ENCODE results near the gene ST6GALNAC1. TPM values are rescaled to one million over a fixed set of nuclear protein-coding genes. Genes with fewer than 3 reads are reported as not detected.
"Not testable (repeated sequence)": the region's sequence is repeated elsewhere in the genome, so short reads cannot be mapped to it uniquely, and the experiment has no call there.

ST6GALNAC1 gene
- polyA plus RNA-seq, 6 donors from 2014 or later: not detected

DNA sequence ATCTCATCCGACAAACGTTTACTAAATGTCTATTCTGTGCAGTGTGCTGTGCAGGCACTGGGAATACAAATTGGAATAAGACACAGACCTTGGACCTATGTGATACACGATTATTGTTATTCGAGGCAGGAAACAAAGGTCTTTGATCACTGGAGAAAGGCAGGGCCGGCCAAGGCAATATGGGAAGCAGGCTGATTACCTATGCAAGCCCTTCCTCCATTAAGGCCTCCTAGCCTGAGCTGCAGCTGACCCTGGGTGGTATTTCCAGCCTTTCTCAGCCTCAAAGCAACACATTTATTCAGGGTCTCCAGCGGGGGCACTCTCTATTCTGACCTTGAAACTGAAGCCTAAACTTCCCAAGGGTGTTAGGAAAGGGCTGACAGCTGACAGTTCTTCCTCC lies 13.4 kb downstream of the ST6GALNAC1 start:
- H3K27ac Mint-ChIP-seq: no peak overlapping the region

DNA sequence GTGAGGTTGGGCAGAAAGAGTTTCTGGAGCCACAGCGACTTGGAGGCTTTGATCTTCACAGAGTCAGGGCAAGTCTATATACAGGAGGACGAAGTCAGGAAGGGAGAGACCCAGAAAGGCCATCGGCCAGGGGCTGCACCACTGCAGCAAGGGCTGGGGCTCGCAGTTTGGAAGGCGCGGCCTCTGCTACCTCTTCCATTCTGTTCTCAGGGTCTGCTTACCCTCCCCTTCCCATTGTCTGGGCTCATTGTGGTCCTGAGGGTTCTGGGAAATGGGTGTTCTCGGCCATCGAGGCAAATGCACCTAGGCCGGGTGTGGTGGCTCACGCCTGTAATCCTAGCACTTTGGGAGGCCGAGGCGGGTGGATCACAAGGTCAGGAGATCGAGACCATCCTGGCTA lies 16.0 kb downstream of the ST6GALNAC1 start:
- DNase-seq (no peak), ATAC-seq (ENCODE audit: low read depth in 2 of 2) (no peak)
- no peaks in the 10 kb centered on the region for H3K9me3 Mint-ChIP-seq
- H3K4me1 Mint-ChIP-seq: peaks cover 0 to 6% (median 4%) of the 10 kb centered on the region in 3 donors
- H3K27ac Mint-ChIP-seq: peak overlapping the region in 1 of 6 donors; percentile 47
- H3K27me3 Mint-ChIP-seq: peaks cover 4 to 21% (median 18%) of the 10 kb centered on the region in 3 donors
- no peak overlapping the region for H3K4me3 Mint-ChIP-seq
- H3K36me3 Mint-ChIP-seq: no peaks in the 10 kb centered on the region

More for the DNA sequence above, 13.4 kb downstream of the ST6GALNAC1 start:
- Mint-ChIP-seq H3K36me3 (no peaks in the 10 kb centered on the region), H3K4me3 (no peak overlapping the region), H3K9me3 (no peaks in the 10 kb centered on the region), H3K27me3 (peaks cover 4 to 19% (median 16%) of the 10 kb centered on the region in 3 donors), H3K4me1 (no peaks in the 10 kb centered on the region)
- DNase-seq (no peak), ATAC-seq (ENCODE audit: low read depth in 2 of 2) (no peak)

DNA sequence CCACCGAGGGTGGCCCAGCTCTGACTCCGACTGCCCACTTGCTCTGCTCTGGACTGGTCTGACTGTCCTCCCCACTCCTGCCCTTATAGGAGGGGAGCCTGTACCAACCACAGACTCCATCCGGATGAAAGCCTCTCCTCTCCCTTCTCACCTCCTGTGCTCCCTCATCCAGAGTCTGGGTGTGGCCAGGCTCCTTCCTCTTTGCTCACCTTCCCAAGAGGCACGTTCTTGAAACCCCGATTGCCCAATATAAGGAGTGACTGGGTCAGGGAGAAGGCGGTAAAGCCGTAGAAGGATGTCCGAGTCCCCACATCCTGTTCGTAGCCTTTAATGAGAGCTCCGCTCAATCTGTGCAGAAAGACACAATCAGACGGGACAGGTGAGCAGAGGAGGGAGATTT lies 17.1 kb downstream of the ST6GALNAC1 start:
- DNase-seq: no peak
- no peak overlapping the region for H3K4me3 Mint-ChIP-seq
- H3K9me3 Mint-ChIP-seq: no peaks in the 10 kb centered on the region
- H3K36me3 Mint-ChIP-seq: no peaks in the 10 kb centered on the region
- peaks cover 0 to 6% (median 4%) of the 10 kb centered on the region in 3 donors for H3K4me1 Mint-ChIP-seq
- peak overlapping the region in 1 of 6 donors; percentile 24 for H3K27ac Mint-ChIP-seq
- peaks cover 4 to 21% (median 18%) of the 10 kb centered on the region in 3 donors for H3K27me3 Mint-ChIP-seq
- ATAC-seq (ENCODE audit: low read depth in 2 of 2): no peak

DNA sequence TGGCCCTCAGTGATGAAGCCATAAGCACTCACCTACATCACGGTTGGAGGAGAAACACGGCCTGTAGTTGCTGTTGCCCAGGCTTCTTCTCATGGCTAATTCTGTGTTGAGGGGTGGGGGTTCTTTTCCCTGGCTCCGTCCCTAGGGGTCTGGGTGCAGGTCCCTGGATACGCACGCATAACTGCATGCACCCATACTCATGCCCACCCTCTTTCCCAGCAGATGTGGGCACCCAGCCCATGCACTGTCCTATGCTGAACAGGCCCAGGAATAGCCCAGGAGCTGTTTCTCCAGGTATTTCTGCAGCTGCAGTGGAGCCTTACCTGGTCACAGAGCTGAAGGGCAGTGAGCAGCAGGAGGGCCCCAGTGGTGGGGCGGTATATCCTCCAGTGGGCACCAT lies 18.1 kb downstream of the ST6GALNAC1 start:
- Mint-ChIP-seq H3K27ac (no peak overlapping the region), H3K36me3 (no peaks in the 10 kb centered on the region), H3K4me3 (no peak overlapping the region), H3K9me3 (no peaks in the 10 kb centered on the region), H3K27me3 (peaks cover 4 to 21% (median 18%) of the 10 kb centered on the region in 3 donors), H3K4me1 (peaks cover 0 to 6% (median 4%) of the 10 kb centered on the region in 3 donors)
- DNase-seq (no peak), ATAC-seq (ENCODE audit: low read depth in 2 of 2) (no peak)

DNA sequence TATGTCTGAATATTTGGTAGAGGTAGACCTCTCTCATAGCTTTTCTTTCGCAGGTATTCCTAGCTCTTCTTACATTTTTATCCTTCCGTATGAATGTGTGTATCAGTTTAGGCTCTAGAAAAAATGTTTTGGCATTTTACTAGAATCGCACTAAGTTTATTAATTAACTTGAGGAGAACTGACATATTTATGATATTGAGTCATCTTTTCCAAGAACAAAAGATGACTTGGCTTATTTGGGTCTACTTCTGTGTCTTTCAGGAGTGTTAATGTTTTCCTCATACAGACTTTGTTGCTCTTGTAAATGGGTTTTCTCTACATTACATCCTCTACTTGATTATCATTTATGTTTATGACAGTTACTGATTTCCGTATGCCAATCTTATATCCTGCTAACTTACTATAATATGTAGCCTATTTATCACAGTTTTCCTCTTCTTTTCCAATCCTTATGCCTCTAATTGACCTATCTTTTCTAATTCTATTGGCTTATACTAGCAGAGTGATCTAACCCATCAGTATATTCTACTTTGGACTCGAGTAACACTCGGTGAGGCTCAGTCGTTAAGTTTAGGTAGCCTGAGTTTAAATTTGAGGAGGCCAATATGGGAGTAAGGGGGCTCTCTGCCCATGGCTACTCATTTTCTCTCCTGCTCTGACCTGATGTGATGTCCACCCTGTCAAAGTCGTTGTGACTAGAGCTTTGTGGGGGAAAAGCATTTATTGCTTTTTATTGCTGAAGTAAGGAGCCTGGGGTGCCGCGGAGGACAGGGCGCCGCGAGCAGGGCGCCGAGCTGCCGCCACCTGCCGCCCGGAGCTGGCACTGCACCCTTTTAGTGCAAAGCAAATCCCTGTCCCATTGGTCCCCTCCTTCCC lies 20.0 kb downstream of the ST6GALNAC1 start:
- H3K27me3 Mint-ChIP-seq: peaks cover 4 to 21% (median 18%) of the 10 kb centered on the region in 3 donors
- H3K4me3 Mint-ChIP-seq: peak overlapping the region in 1 of 8 donors; percentile 40
- H3K36me3 Mint-ChIP-seq: no peaks in the 10 kb centered on the region
- H3K4me1 Mint-ChIP-seq: peaks cover 0 to 6% (median 4%) of the 10 kb centered on the region in 3 donors
- peak; percentile 70 for DNase-seq
- peak; percentile 93 to 99 for ATAC-seq (ENCODE audit: low read depth in 2 of 2)
- no peak overlapping the region for H3K27ac Mint-ChIP-seq
- no peaks in the 10 kb centered on the region for H3K9me3 Mint-ChIP-seq

DNA sequence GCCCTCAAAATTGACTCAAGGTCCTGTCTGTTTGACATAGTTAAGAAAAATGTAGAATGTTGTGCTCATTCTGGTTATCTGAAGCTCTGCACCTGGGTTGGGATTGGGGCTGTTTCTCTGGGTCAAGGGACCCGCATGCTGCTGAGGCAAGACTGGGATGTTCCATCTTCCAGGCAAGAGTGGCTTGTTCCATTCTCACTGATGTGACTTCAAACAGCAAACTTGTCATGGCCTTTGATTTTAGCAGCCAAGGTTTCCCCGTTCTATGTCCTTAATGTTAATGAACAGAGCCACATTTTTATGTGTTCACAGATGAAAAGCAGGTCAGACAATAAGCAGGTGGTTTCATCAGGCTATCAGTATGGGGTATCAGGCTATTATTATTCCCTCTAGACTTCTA lies 25.7 kb downstream of the ST6GALNAC1 start:
- Mint-ChIP-seq H3K27ac (peak overlapping the region in 1 of 6 donors; percentile 65), H3K4me3 (no peak overlapping the region), H3K4me1 (peaks cover 0 to 9% (median 0%) of the 10 kb centered on the region in 3 donors), H3K27me3 (no peaks in the 10 kb centered on the region), H3K9me3 (peaks cover 0 to 6% (median 3%) of the 10 kb centered on the region in 7 donors), H3K36me3 (no peaks in the 10 kb centered on the region)
- no peak for DNase-seq
- ATAC-seq (ENCODE audit: low read depth in 2 of 2): no peak

DNA sequence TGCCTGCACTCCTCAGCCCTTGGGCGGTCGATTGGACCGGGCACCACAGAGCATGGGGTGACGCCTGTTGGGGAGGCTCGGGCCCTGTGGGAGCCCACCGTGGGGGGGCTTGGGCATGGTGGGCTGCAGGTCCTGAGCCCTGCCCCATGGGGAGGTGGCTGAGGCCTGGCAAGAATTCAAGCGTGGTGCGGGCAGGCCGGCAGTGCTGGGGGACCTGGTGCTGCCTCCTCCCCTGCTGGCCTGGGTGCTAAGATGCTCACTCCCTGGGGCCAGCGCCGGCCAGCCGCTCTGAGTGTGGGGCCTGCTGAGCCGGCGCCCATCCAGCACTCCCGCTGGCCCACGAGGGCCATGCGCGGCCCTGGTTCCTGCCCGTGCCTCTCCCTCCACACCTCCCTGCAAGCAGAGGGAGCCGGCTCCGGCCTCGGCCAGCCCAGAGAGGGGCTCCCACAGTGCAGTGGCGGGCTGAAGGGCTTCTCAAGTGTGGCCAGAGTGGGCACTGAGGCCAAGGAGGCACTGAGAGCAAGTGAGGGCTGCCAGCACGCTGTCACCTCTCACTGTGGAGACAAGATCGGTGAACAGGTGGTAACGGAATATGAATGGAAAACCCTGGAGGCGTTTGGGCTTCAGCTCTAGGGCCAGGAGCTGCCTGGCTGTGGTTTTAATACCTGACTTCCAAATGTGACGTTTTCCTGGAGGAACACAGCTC lies 28.5 kb downstream of the ST6GALNAC1 start:
- peaks cover 0 to 6% (median 3%) of the 10 kb centered on the region in 7 donors for H3K9me3 Mint-ChIP-seq
- H3K4me3 Mint-ChIP-seq: no peak overlapping the region
- H3K36me3 Mint-ChIP-seq: no peaks in the 10 kb centered on the region
- peak overlapping the region in 1 of 6 donors; percentile 60 for H3K27ac Mint-ChIP-seq
- DNase-seq (no peak), ATAC-seq (ENCODE audit: low read depth in 2 of 2) (no peak)
- H3K4me1 Mint-ChIP-seq: peaks cover 0 to 9% (median 0%) of the 10 kb centered on the region in 3 donors
- H3K27me3 Mint-ChIP-seq: peaks cover 0 to 10% (median 5%) of the 10 kb centered on the region in 3 donors

DNA sequence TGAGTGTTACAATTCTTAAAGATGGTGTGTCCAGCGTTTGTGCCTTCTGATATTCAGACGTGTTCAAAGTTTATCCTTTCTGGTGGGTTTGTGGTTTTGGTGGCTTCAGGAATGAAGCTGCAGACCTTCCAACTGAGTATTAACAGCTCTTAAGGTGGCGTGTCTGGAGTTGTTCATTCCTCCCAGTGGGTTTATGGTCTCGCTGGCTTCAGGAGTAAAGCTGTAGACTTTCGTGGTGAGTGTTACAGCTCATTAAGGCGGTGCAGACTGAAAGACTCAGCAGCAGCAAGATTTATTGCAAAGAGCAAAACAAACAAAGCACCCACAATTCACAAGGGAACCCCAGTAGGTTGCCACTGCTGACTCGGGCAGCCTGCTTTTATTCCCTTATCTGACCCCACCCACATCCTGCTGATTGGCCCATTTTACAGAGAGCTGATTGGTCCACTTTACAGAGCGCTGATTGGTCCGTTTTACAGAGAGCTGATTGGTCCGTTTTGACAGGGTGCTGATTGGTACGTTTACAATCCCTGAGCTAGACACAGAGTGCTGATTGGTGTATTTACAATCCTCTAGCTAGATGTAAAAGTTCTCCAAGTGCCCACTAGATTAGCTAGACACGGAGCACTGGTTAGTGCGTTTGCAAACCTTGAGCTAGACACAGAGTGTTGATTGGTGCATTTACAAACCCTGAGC lies 29.3 kb downstream of the ST6GALNAC1 start:
- DNase-seq, H3K9me3 Mint-ChIP-seq, H3K4me1 Mint-ChIP-seq, H3K36me3 Mint-ChIP-seq, H3K4me3 Mint-ChIP-seq: not testable (repeated sequence)
- peak in 1 of 2 donors; percentile 32 for ATAC-seq (ENCODE audit: low read depth in 2 of 2)
- Mint-ChIP-seq H3K27me3 (peaks cover 0 to 13% (median 9%) of the 10 kb centered on the region in 3 donors), H3K27ac (peak overlapping the region in 1 of 6 donors; percentile 11)

DNA sequence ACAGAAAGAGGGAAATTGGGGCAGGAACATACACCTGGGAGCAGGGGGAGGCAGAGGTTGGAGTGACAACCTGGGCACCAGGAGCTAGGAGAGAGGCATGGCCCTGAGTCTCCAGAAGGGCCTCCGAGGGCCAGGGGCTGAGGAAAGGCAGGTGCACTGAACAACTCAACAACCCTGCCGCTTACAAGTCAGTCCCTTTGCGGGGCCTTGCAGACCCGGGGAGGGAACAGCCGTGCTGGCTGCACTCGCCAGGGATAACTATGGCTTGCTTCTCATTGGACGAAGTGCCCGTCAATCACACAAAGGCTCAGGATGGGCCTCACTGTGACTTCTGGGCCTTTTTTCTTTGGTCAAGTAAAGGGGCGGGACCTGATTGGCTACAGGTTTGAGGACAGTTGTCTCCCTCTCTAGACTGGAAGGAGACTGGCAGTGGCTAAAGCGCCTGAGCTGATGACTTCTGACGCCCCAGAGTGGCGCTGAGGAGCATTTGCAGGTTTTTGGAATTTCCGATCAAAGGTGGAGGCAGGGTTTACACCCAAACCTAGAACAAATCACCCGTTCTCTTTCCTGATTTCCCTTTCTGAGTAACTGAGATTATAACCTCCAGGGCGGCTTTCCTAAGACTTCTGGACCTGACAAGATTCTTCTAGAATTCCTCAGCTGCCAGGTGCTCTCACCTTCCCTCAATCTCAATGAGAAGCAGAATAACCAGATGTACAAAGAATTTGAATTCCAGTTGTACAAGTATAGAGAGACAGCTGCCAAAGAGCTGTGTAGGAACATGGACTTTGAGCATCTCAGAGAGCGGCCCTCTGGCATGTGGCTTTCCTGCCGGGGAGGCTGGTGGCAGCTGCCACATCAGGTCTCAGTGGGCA lies 30.3 kb downstream of the ST6GALNAC1 start:
- ATAC-seq (ENCODE audit: low read depth in 2 of 2) (no peak), DNase-seq (no peak)
- Mint-ChIP-seq H3K27ac (peak overlapping the region in 2 of 6 donors; percentile 69 to 76), H3K27me3 (peaks cover 0 to 13% (median 12%) of the 10 kb centered on the region in 3 donors), H3K9me3 (peaks cover 0 to 6% (median 3%) of the 10 kb centered on the region in 7 donors), H3K4me3 (peak overlapping the region in 1 of 8 donors; percentile 32), H3K36me3 (no peaks in the 10 kb centered on the region), H3K4me1 (peaks cover 0 to 9% (median 0%) of the 10 kb centered on the region in 3 donors)

DNA sequence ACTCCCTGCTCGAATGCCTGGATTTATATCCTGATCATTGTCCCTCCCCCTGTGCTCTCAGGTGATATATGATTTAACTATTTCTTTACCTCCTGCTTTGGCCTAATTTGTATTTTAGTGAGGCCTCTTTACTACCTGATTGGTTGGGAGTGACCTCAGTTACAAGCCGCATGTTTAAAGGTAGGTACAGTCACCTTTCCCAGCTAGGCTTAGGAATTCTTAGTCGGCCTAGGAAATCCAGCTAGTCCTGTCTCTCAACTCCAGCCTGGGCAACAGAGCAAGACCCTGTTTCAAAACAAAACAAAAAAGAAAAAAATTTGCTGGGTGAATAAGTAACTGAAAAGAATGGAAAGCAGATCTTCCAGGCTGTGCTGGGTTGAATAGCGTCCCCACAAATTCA lies 31.1 kb downstream of the ST6GALNAC1 start:
- Mint-ChIP-seq H3K27ac (peak overlapping the region in 2 of 6 donors; percentile 69 to 76), H3K9me3 (peaks cover 0 to 6% (median 3%) of the 10 kb centered on the region in 7 donors), H3K4me1 (peaks cover 0 to 9% (median 0%) of the 10 kb centered on the region in 3 donors), H3K36me3 (no peaks in the 10 kb centered on the region), H3K4me3 (peak overlapping the region in 1 of 8 donors; percentile 32), H3K27me3 (peaks cover 0 to 13% (median 12%) of the 10 kb centered on the region in 3 donors)
- DNase-seq: no peak
- no peak for ATAC-seq (ENCODE audit: low read depth in 2 of 2)

DNA sequence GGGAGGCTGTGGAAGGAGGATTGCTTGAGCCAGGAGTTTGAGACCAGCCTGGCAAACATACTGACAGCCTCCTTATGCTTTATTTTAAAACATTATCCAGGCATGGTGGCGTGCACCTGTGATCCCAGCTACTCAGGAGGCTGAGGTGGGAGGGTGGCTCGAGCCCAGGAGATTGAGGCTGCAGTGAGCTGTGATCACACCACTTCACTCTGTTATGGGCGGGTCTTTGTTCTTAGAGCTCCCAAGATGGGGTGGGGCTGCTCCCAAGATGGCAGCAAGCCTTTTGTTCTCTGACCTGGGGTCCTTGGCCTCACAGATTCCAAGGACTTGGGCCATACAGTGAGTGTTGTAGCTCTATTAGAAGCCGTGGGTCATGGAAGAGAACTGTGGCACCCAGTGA lies 31.8 kb downstream of the ST6GALNAC1 start:
- Mint-ChIP-seq H3K27ac (no peak overlapping the region), H3K27me3 (peaks cover 0 to 13% (median 12%) of the 10 kb centered on the region in 3 donors), H3K4me3 (no peak overlapping the region), H3K9me3 (peaks cover 0 to 6% (median 3%) of the 10 kb centered on the region in 7 donors), H3K4me1 (peaks cover 0 to 9% (median 0%) of the 10 kb centered on the region in 3 donors), H3K36me3 (no peaks in the 10 kb centered on the region)
- no peak for ATAC-seq (ENCODE audit: low read depth in 2 of 2)
- DNase-seq: no peak

DNA sequence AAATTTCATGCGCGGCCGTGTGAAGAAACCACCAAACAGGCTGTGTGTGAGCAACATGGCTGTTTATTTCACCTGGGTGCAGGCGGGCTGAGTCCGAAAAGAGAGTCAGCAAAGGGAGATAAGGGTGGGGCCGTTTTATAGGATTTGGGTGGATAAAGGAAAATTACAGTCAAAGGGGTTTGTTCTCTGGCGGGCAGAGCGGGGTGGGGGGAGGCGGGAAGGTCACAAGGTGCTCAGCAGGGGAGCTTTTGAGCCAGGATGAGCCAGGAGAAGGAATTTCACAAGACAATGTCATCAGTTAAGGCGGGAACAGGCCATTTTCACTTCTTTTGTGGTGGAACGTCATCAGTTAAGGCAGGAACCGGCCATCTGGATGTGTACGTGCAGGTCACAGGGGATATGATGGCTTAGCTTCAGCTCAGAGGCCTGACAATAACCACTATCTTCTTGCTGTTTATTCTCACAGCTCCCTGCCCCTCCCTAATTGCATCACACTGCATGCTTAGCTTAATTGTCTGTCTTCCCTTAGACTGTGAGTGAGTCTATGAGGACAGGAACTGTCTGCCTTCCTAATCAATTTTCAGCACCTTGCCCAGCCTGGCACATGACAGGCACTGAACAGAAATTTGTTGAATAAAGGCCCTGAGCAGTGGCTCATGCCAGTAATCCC lies 32.3 kb downstream of the ST6GALNAC1 start:
- not testable (repeated sequence) for H3K36me3 Mint-ChIP-seq; DNase-seq; H3K4me3 Mint-ChIP-seq; H3K4me1 Mint-ChIP-seq; ATAC-seq (ENCODE audit: low read depth in 2 of 2); H3K9me3 Mint-ChIP-seq
- Mint-ChIP-seq H3K27ac (peak overlapping the region in 1 of 6 donors; percentile 56), H3K27me3 (peaks cover 0 to 13% (median 12%) of the 10 kb centered on the region in 3 donors)

Data from naive B cell (primary cell).